Keratinocyte (primary cell): ENCODE results near the gene ELF3. TPM values are rescaled to one million over a fixed set of nuclear protein-coding genes. Genes with fewer than 3 reads are reported as not detected.

Experiments
- DNase-seq: peaks from one replicate; pipeline ENCODE4 v3.0.0-alpha.2; 2011; ENCODE audit warnings: low read depth, missing footprints, low spot score
- FAIRE-seq: peaks from 2 replicates; lab custom pipeline; 2011; peaks lifted over from hg19 to GRCh38; lab: Jason Lieb, UNC
- H2AFZ ChIP-seq: 2 replicates; pipeline ENCODE4 v1.6.0; 2012; ENCODE audit warnings: low read length, control low read depth, inconsistent platforms; ENCODE audit not compliant: control insufficient read depth
- H3K27ac ChIP-seq: 2 replicates; pipeline ENCODE4 v1.5.1; 2011; ENCODE audit warnings: low read length; ENCODE audit not compliant: control insufficient read depth, insufficient read depth
- H3K27me3 ChIP-seq: 3 replicates; pipeline ENCODE4 v1.6.0; 2011; ENCODE audit warnings: low read length; ENCODE audit not compliant: control insufficient read depth, insufficient read depth; ENCODE audit errors: extremely low read depth
- H3K36me3 ChIP-seq, 2 experiments: 2 replicates in 1 of 2; 3 replicates in 1 of 2; pipeline ENCODE4 v1.5.1; 2011; ENCODE audit warnings: low read length in 2 of 2, mild to moderate bottlenecking in 1 of 2; ENCODE audit not compliant: control insufficient read depth in 2 of 2, insufficient read depth in 2 of 2; ENCODE audit errors: extremely low read depth in 1 of 2
- H3K4me1 ChIP-seq: 3 replicates; pipeline ENCODE4 v1.5.1; 2011; ENCODE audit warnings: low read length; ENCODE audit not compliant: control insufficient read depth, insufficient read depth; ENCODE audit errors: extremely low read depth
- H3K4me2 ChIP-seq: 3 replicates; pipeline ENCODE4 v1.6.0; 2011; ENCODE audit warnings: low read depth, low read length; ENCODE audit not compliant: control insufficient read depth, insufficient read depth; ENCODE audit errors: extremely low read depth
- H3K4me3 ChIP-seq, 3 experiments: fragments of 200-600 bp in 1 of 3; sonication (generic) in 1 of 3; 2 replicates in 2 of 3; 3 replicates in 1 of 3; pipeline ENCODE4 v1.5.1; 2011 to 2016; ENCODE audit warnings: low read length in 3 of 3, mild to moderate bottlenecking in 3 of 3, control low read depth in 2 of 3, inconsistent platforms in 1 of 3, low read depth in 1 of 3, mixed read lengths in 1 of 3, mixed run types in 1 of 3, moderate library complexity in 1 of 3; ENCODE audit not compliant: control insufficient read depth in 2 of 3, insufficient read depth in 2 of 3; ENCODE audit errors: extremely low read depth in 1 of 3
- H3K79me2 ChIP-seq: 2 replicates; pipeline ENCODE4 v1.6.0; 2012; ENCODE audit warnings: low read length; ENCODE audit not compliant: control insufficient read depth, insufficient read depth
- H3K9ac ChIP-seq: 3 replicates; pipeline ENCODE4 v1.6.0; 2011; ENCODE audit warnings: low read length; ENCODE audit not compliant: control insufficient read depth, insufficient read depth; ENCODE audit errors: extremely low read depth
- H3K9me1 ChIP-seq: 3 replicates; pipeline ENCODE4 v1.6.0; 2011; ENCODE audit warnings: low read length; ENCODE audit not compliant: control insufficient read depth, insufficient read depth; ENCODE audit errors: extremely low read depth
- H3K9me3 ChIP-seq: 2 replicates; pipeline ENCODE4 v1.5.1; 2012; ENCODE audit warnings: low read depth, low read length; ENCODE audit not compliant: control insufficient read depth
- H4K20me1 ChIP-seq: 3 replicates; pipeline ENCODE4 v1.6.0; 2011; ENCODE audit warnings: low read length; ENCODE audit not compliant: control insufficient read depth, insufficient read depth; ENCODE audit errors: extremely low read depth
- CTCF ChIP-seq, 3 experiments: IDR thresholded peaks in 1 of 3; conservative IDR thresholded peaks in 1 of 3; optimal IDR thresholded peaks in 1 of 3; 2 replicates in 2 of 3; 3 replicates in 1 of 3; pipeline versions ENCODE3 to v1.5.1; 2011; ENCODE audit warnings: low read length in 3 of 3, mild to moderate bottlenecking in 3 of 3, moderate library complexity in 2 of 3, control low read depth in 1 of 3, inconsistent platforms in 1 of 3; ENCODE audit not compliant: insufficient read depth in 2 of 3; ENCODE audit errors: extremely low read depth in 1 of 3
- EZH2 ChIP-seq: IDR thresholded peaks from one replicate; pipeline ENCODE4 v1.6.1; 2012; ENCODE audit warnings: inconsistent platforms, mild to moderate bottlenecking, low read length, moderate library complexity
- dilution Hi-C: fragments of 300-500 bp; cut with MboI; formaldehyde crosslinking; loops from one replicate; pipeline ENCODE4 v1.7.0; 2020; ENCODE audit warnings: low sequenced_read_pairs; ENCODE audit not compliant: extremely low pct_ligation_motif_present
- polyA plus RNA-seq, 5 experiments: library from polyadenylated mRNA; depleted of rRNA in 3 of 5; stranded (reverse) in 3 of 5; stranded (forward) in 1 of 5; unstranded in 1 of 5; fragments of >200 nt; gene quantifications; 1 replicate in 1 of 5; 2 replicates in 3 of 5; 3 replicates in 1 of 5; pipeline versions ENCODE4 v1.2.1 to v1.2.3, GENCODE V29; 2011 to 2012; ENCODE audit warnings: missing spikeins in 2 of 5, low read depth in 1 of 5, low replicate concordance in 1 of 5

ELF3 gene
- polyA plus RNA-seq, 1 donor (not counting 4 experiments of a cell fraction or from before 2014, with no cell fraction given): 0.51 TPM

GRCh38 chr1:202029727-202030126, 19.3 kb downstream of the ELF3 start:
- dilution Hi-C loops: no loop called here
- DNase-seq: no peak
- Histone ChIP-seq H2AFZ (no peak overlapping the region), H3K4me3 (no peak overlapping the region), H3K4me1 (peaks cover 12% of the 10 kb centered on the region), H3K36me3 (no peaks in the 10 kb centered on the region), H3K9ac (no peak overlapping the region), H3K9me3 (no peaks in the 10 kb centered on the region), H3K27ac (peak overlapping the region; percentile 35), H3K27me3 (no peaks in the 10 kb centered on the region), H3K4me2 (peak overlapping the region; percentile 27), H3K79me2 (no peaks in the 10 kb centered on the region), H3K9me1 (no peaks in the 10 kb centered on the region), H4K20me1 (peaks cover 2% of the 10 kb centered on the region)
- TF ChIP-seq CTCF (optimal IDR thresholded peaks at IDR 0.05 in 1 of 3, IDR thresholded peaks at IDR 0.05 in 1 of 3, conservative IDR thresholded peaks at IDR 0.05 in 1 of 3; ENCODE audit: extremely low read depth in 1 of 3, insufficient read depth in 2 of 3, low read length in 3 of 3): no peak
- no peak for TF ChIP-seq EZH2
- no peak for FAIRE-seq

GRCh38 chr1:202031796-202032195, 21.4 kb downstream of the ELF3 start:
- Histone ChIP-seq H3K79me2 (no peaks in the 10 kb centered on the region), H2AFZ (no peak overlapping the region), H3K4me2 (no peak overlapping the region), H3K9me3 (no peaks in the 10 kb centered on the region), H3K9me1 (no peaks in the 10 kb centered on the region), H3K27ac (no peak overlapping the region), H3K36me3 (no peaks in the 10 kb centered on the region), H4K20me1 (peaks cover 2% of the 10 kb centered on the region), H3K9ac (no peak overlapping the region), H3K27me3 (no peaks in the 10 kb centered on the region), H3K4me1 (peaks cover 21% of the 10 kb centered on the region), H3K4me3 (no peak overlapping the region)
- no peak for TF ChIP-seq EZH2
- TF ChIP-seq CTCF (optimal IDR thresholded peaks at IDR 0.05 in 1 of 3, IDR thresholded peaks at IDR 0.05 in 1 of 3, conservative IDR thresholded peaks at IDR 0.05 in 1 of 3; ENCODE audit: extremely low read depth in 1 of 3, insufficient read depth in 2 of 3, low read length in 3 of 3): no peak
- dilution Hi-C loops: no loop called here
- no peak for FAIRE-seq
- no peak for DNase-seq
